HG02973 (cell line): ENCODE measurements around the gene ARMCX4.
"Not testable (repeated sequence)": the region's sequence is repeated elsewhere in the genome, so short reads cannot be mapped to it uniquely, and the experiment has no call there.

Source experiments
- ATAC-seq: cut with Tn5 transposase; IDR thresholded peaks from one replicate; pipeline ENCODE4 v1.9.1; 2021; ENCODE audit warnings: moderate library complexity; ENCODE audit not compliant: unreplicated experiment

ARMCX4 gene

DNA sequence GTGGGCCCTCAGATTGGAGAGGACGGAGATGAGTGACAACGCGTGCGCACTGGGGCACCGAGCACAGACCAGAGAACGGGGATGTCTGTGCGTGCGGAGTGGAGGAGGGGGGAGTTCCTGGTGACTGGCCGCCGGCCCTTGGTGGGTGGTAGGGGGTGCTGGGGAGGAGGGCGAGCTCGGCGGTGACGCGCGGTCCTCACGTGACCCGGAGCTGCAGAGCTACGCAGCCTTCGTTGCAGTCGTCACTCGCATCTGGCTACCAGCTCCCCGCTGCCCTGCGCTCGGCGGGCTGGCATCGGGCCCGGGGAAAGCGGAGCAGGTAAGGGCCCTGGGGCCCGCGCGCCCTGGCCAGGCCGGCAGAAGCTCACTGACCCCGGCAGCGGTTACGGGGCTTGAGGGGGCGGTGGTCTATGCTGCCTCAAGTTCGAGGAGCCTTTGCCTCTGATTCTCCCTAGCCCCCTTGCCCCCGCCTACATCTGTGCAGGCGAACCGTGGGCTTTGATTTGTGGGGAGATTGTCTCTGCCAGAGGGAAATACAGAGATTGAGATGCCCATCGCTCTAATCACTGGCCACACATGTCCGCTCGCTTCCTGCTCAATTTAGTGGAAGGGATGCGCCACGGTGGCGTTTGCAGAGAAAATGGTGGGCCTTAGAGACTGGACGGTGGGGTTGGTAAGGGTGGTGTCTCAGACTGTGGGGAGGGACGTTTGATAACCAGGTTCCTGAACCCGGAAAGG is at the start of gene ARMCX4:
ARMCX4 (plus strand) TSS at position 245 of the 738 bp plus-strand sequence. CDS start 3,134 bp downstream, outside the sequence.
- ATAC-seq, result no peak

GRCh38 chrX:101442085-101442484 is 43.2 kb upstream of the ARMCX4 start:
- no peak for ATAC-seq

- no peak for ATAC-seq
Observed at GRCh38 chrX:101449279-101449678, 36.0 kb upstream of the ARMCX4 start.

DNA sequence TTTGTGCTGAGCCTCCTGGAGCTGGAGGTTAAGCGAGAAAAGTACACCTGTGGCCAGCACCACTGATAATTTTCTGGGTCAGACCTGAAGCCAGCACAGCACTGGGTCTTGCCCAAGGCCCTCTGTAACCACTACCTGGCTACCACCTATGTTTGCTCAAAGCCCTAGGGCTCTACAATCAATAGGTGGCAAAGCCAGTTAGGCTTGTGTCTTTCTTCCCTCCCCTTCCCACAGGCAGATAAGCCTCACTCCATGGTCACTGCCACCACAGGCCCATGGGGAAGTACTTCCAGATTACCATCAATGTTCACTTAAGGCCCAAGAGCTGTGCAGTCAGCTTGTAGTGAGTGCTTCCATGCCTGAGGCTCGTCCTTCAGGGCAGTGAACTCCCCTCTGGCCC is 35.2 kb upstream of the ARMCX4 start:
- ATAC-seq, result no peak

GRCh38 chrX:101450961-101451360 is 34.3 kb upstream of the ARMCX4 start:
- ATAC-seq, result no peak

DNA sequence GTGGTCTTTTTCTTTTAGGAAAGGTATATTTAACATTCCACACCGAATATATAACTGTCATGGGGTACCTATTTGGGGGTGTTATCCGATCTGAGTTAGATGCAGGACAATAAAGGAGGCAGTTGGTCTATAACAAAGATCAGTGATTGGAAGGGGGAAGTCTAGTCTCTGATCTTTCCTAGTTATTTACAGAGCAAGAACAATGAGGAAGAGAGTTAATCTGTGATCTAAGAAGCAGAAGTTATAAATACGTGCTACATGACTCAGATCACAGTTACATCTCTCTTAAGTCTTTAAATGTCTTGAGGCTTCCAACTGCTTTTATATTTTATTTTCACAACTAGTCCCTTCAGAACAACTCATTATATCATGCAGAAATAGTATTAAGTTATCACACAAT is 33.2 kb upstream of the ARMCX4 start:
- ATAC-seq, result no peak

DNA sequence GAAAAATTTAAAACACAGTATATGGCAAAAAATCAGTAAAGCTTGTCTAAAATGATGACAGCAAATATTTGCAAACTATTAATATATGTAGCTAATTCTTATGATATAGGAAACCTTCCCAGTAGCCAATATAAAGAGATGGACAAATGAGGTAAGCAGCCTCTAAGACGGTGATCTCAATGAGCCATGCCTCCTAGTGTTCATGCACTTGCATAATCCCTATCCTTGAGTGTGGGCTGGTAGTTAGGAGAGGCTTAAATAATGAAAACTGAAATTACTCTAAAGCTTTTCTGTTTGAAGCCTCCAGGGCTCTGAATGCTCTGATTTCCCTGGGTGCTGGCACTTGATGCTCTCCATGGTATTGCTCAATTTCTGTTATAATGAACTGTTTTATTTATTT is 24.6 kb upstream of the ARMCX4 start:
- no peak for ATAC-seq

DNA sequence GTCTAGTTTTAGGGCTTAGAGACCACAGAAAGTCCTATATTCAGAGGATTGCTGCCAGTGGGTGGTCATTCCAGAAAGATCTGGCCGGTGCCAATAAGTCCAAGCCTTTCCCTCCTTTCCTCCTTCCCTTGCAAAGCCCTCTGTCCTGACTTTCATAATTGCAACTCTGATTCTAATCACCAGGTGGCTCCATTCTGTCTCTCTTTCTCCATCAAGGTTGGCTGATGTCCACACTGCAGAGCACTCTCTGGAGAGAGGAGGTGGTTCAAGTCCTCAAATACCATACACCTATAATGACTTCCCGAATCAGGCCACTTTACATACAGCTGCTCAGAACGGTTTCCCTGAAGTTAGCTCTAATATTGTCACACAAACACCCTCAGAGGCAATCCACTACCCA is 22.4 kb upstream of the ARMCX4 start:
- ATAC-seq, result no peak

DNA sequence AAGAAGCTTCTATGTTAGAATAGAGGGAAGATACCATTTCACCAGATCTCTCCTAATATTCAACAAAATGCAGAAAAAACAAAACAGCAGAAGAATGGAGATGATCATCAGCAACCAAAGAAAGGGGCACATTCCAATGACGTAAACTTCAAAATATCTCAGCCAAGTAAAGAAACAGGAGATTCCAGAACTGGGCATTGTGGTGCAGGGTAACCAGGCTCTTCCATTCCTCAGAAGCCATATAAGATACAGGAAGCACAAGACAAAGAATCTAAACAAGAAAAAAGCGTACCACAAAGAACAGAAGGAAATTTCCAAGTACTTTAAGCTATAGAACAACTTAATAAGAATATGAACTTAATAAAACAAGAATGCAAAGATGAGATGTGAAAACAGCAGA is 6.9 kb upstream of the ARMCX4 start:
- ATAC-seq, result no peak

GRCh38 chrX:101482296-101482695 is 3.0 kb upstream of the ARMCX4 start:
- no peak for ATAC-seq

GRCh38 chrX:101483705-101484104 is 1.6 kb upstream of the ARMCX4 start:
- ATAC-seq, result no peak

GRCh38 chrX:101484135-101484534 is 1.1 kb upstream of the ARMCX4 start:
- no peak for ATAC-seq

- ATAC-seq, result no peak
Observed at GRCh38 chrX:101488796-101489195, 3.5 kb downstream of the ARMCX4 start.

GRCh38 chrX:101491943-101492342 is 6.7 kb downstream of the ARMCX4 start:
- ATAC-seq, result no peak

GRCh38 chrX:101493225-101493624 is 8.0 kb downstream of the ARMCX4 start:
- no peak for ATAC-seq

- ATAC-seq, result not testable (repeated sequence)
Observed at GRCh38 chrX:101502929-101503328, 17.7 kb downstream of the ARMCX4 start.

- no peak for ATAC-seq
Observed at GRCh38 chrX:101507372-101507771, 22.1 kb downstream of the ARMCX4 start.

DNA sequence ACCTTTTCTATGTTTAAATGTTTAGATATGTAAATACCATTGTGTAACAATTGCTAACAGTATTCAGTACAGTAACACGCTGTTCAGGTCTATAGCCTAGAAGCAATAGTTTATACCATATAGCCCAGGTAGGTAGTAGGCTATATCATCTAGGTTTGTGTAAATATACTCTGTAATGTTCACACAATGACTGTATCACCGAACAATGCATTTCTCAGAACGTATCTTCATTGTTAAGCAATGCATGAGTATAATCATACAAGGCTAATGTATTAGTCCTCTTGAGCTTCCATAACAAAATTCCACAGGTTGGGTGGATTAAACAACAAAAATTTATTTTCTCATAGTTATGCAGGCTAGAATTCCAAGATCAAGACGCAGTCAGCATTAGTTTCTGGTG is 22.7 kb downstream of the ARMCX4 start:
- no peak for ATAC-seq

- no peak for ATAC-seq
Observed at GRCh38 chrX:101530944-101531343, 45.7 kb downstream of the ARMCX4 start.
